Epithelial cell of esophagus (primary cell): ENCODE measurements around the gene MED13L.

ENCODE experiments used
- DNase-seq: peaks from one replicate; pipeline ENCODE4 v3.0.0; 2010; ENCODE audit warnings: low read depth
- H3K4me3 ChIP-seq: 2 replicates; pipeline ENCODE4 v1.5.1; 2011; ENCODE audit warnings: mild to moderate bottlenecking, low read length, control low read depth
- CTCF ChIP-seq: IDR thresholded peaks from 2 replicates; pipeline ENCODE4 v1.5.1; 2011; ENCODE audit warnings: low read depth, mild to moderate bottlenecking, low read length, control low read depth, inconsistent platforms; ENCODE audit not compliant: insufficient read depth; ENCODE audit errors: missing control alignments

MED13L gene

GRCh38 chr12:116213885-116214527, 63.5 kb downstream of the MED13L start:
- no peak for TF ChIP-seq CTCF
- no peak for DNase-seq
- H3K4me3 ChIP-seq, result no peak overlapping the region

- no peak for DNase-seq
- H3K4me3 ChIP-seq, result no peak overlapping the region
- TF ChIP-seq CTCF, result no peak
Observed at GRCh38 chr12:116213014-116213413, 64.5 kb downstream of the MED13L start.

GRCh38 chr12:116210762-116211161, 66.7 kb downstream of the MED13L start:
- DNase-seq, result no peak
- H3K4me3 ChIP-seq, result no peak overlapping the region
- no peak for TF ChIP-seq CTCF

- no peak for TF ChIP-seq CTCF
- DNase-seq, result no peak
- H3K4me3 ChIP-seq, result no peak overlapping the region
Observed at GRCh38 chr12:116210131-116210530, 67.4 kb downstream of the MED13L start.

- no peak for TF ChIP-seq CTCF
- no peak overlapping the region for H3K4me3 ChIP-seq
- no peak for DNase-seq
Observed at GRCh38 chr12:116209503-116209902, 68.0 kb downstream of the MED13L start.

GRCh38 chr12:116207274-116207673, 70.2 kb downstream of the MED13L start:
- no peak for TF ChIP-seq CTCF
- no peak for DNase-seq
- H3K4me3 ChIP-seq, result no peak overlapping the region

GRCh38 chr12:116206828-116207227, 70.7 kb downstream of the MED13L start:
- TF ChIP-seq CTCF, result no peak
- no peak for DNase-seq
- H3K4me3 ChIP-seq, result no peak overlapping the region
